SK-N-SH (cell line): ENCODE measurements around the gene EFCAB12.

ENCODE experiments used
- CTCF ChIP-seq: fragments of 200-600 bp; sonication (generic); IDR thresholded peaks from 2 replicates; pipeline ENCODE4 v1.6.1; 2017; ENCODE audit warnings: antibody characterized with exemption, mild to moderate bottlenecking, moderate library complexity
- EP300 ChIP-seq, 2 experiments: IDR thresholded peaks; 2 replicates each; pipeline versions ENCODE4 v1.4.0 to v1.6.1; 2012; ENCODE audit warnings: borderline replicate concordance in 1 of 2, low read depth in 1 of 2, low read length in 1 of 2
- GABPA ChIP-seq: IDR thresholded peaks from 2 replicates; pipeline ENCODE4 v1.4.0; 2012; ENCODE audit warnings: low read depth, mild to moderate bottlenecking
- GATA2 ChIP-seq: sonication (generic); formaldehyde crosslinking; IDR thresholded peaks from 2 replicates; pipeline ENCODE4 v1.5.0; 2020; ENCODE audit warnings: mild to moderate bottlenecking, missing genetic modification reagents
- JUND ChIP-seq: IDR thresholded peaks from 2 replicates; pipeline ENCODE4 v1.4.0; 2012
- NFIC ChIP-seq: IDR thresholded peaks from 2 replicates; pipeline ENCODE4 v1.4.0; 2012; ENCODE audit warnings: borderline replicate concordance
- PBX3 ChIP-seq: IDR thresholded peaks from 2 replicates; pipeline ENCODE4; 2012
- POLR2AphosphoS5 ChIP-seq: IDR thresholded peaks from 2 replicates; pipeline ENCODE4 v1.6.1; 2012; ENCODE audit warnings: low read depth, low read length
- RFX5 ChIP-seq: IDR thresholded peaks from 2 replicates; pipeline ENCODE4 v1.6.1; 2012; ENCODE audit warnings: mild to moderate bottlenecking, improper control_type of control experiment, low read length
- SIN3A ChIP-seq: IDR thresholded peaks from 2 replicates; pipeline ENCODE4 v1.6.1; 2012; ENCODE audit warnings: low read depth, mild to moderate bottlenecking, low read length, moderate library complexity, borderline replicate concordance
- USF1 ChIP-seq: IDR thresholded peaks from 2 replicates; pipeline ENCODE4 v1.4.0; 2012; ENCODE audit warnings: low read depth, borderline replicate concordance
- USF2 ChIP-seq: fragments of 150-350 bp; IDR thresholded peaks from 2 replicates; pipeline ENCODE4 v1.6.1; 2017; ENCODE audit warnings: antibody characterized with exemption, low read length, low read depth, borderline replicate concordance

GRCh38 chr3:129358772-129359371, 69.6 kb downstream of the EFCAB12 start:
- TF ChIP-seq GATA2, result no peak
- no peak for TF ChIP-seq USF1
- TF ChIP-seq SIN3A, result no peak
- no peak for TF ChIP-seq CTCF
- TF ChIP-seq EP300 (IDR thresholded peaks at IDR 0.05; ENCODE audit: borderline replicate concordance in 1 of 2, low read depth in 1 of 2, low read length in 1 of 2), result no peak
- no peak for TF ChIP-seq JUND
- TF ChIP-seq POLR2AphosphoS5, result no peak
- no peak for TF ChIP-seq RFX5
- TF ChIP-seq NFIC, result no peak
- no peak for TF ChIP-seq GABPA
- no peak for TF ChIP-seq PBX3
- no peak for TF ChIP-seq USF2
